OCI-LY3 (cell line): ENCODE measurements around the gene ERLIN1.

Experiments
- H2AFZ ChIP-seq: fragments of 200-600, 300-600 bp; shearing (Covaris generic); 2 replicates; pipeline ENCODE4 v1.6.0; 2014; ENCODE audit warnings: antibody characterized with exemption, low read depth, low read length
- H3K27ac ChIP-seq: fragments of 200-600, 300-600 bp; sonication (generic); 2 replicates; pipeline ENCODE4 v1.5.1; 2014; ENCODE audit warnings: mild to moderate bottlenecking, low read length, moderate library complexity, mixed read lengths
- H3K27me3 ChIP-seq: fragments of 200-600, 300-600 bp; sonication (generic); 2 replicates; pipeline ENCODE4 v1.6.1; 2014; ENCODE audit warnings: low read depth, low read length, mixed read lengths
- H3K36me3 ChIP-seq: fragments of 200-600, 300-600 bp; sonication (generic); replicated peaks from 2 replicates; pipeline ENCODE3; 2014; ENCODE audit warnings: low read depth, low read length, mixed read lengths
- H3K4me1 ChIP-seq: fragments of 300-600, 200-600 bp; sonication (generic); 2 replicates; pipeline ENCODE4 v1.6.1; 2014; ENCODE audit warnings: low read length, mixed read lengths
- H3K4me2 ChIP-seq: fragments of 200-600, 300-600 bp; sonication (generic); 2 replicates; pipeline ENCODE4 v1.6.1; 2014; ENCODE audit warnings: low read length, mixed read lengths
- H3K4me3 ChIP-seq: fragments of 300-600, 200-600 bp; sonication (generic); 2 replicates; pipeline ENCODE4 v1.5.1; 2014; ENCODE audit warnings: antibody characterized with exemption, mild to moderate bottlenecking, low read length, moderate library complexity
- H3K79me2 ChIP-seq: fragments of 300-600, 200-600 bp; shearing (Covaris generic); 2 replicates; pipeline ENCODE4 v1.6.1; 2014; ENCODE audit warnings: mild to moderate bottlenecking, low read length, mixed read lengths
- H3K9ac ChIP-seq: fragments of 300-600, 200-600 bp; shearing (Covaris generic); 2 replicates; pipeline ENCODE4 v1.6.0; 2014; ENCODE audit warnings: mild to moderate bottlenecking, low read length, moderate library complexity
- H3K9me3 ChIP-seq: fragments of 200-600, 300-600 bp; shearing (Covaris generic); 2 replicates; pipeline ENCODE4 v1.6.1; 2014; ENCODE audit warnings: low read length, mixed read lengths; ENCODE audit not compliant: insufficient read depth
- H4K20me1 ChIP-seq: fragments of 200-600, 300-600 bp; sonication (generic); 2 replicates; pipeline ENCODE4 v1.6.1; 2016; ENCODE audit warnings: low read length, mixed read lengths; ENCODE audit not compliant: insufficient read depth
- EZH2phosphoT487 ChIP-seq: fragments of 200-600 bp; shearing (Covaris generic); IDR thresholded peaks from 2 replicates; pipeline ENCODE4 v1.6.1; 2018; ENCODE audit warnings: antibody characterized with exemption, mixed run types, low read depth
- TF ChIP-seq, protein P1 (sequence below): fragments of 200-600, 300-600 bp; sonication (generic); IDR thresholded peaks from 2 replicates; pipeline ENCODE4 v1.5.1; 2014; ENCODE audit warnings: antibody characterized with exemption, low read length, low read depth

Gene ERLIN1

GRCh38 chr10:100173035-100173434 is 12.8 kb downstream of the ERLIN1 start:
- Histone ChIP-seq H3K27ac (no peak overlapping the region), H3K4me2 (no peak overlapping the region), H3K9me3 (no peaks in the 10 kb centered on the region), H3K4me1 (peaks cover 17% of the 10 kb centered on the region), H3K79me2 (peaks cover 5% of the 10 kb centered on the region), H2AFZ (no peak overlapping the region), H4K20me1 (no peaks in the 10 kb centered on the region), H3K9ac (no peak overlapping the region), H3K27me3 (no peaks in the 10 kb centered on the region), H3K4me3 (no peak overlapping the region), H3K36me3 (peaks cover 45% of the 10 kb centered on the region)
- no peak for TF ChIP-seq EZH2phosphoT487
- TF ChIP-seq, protein P1, sequence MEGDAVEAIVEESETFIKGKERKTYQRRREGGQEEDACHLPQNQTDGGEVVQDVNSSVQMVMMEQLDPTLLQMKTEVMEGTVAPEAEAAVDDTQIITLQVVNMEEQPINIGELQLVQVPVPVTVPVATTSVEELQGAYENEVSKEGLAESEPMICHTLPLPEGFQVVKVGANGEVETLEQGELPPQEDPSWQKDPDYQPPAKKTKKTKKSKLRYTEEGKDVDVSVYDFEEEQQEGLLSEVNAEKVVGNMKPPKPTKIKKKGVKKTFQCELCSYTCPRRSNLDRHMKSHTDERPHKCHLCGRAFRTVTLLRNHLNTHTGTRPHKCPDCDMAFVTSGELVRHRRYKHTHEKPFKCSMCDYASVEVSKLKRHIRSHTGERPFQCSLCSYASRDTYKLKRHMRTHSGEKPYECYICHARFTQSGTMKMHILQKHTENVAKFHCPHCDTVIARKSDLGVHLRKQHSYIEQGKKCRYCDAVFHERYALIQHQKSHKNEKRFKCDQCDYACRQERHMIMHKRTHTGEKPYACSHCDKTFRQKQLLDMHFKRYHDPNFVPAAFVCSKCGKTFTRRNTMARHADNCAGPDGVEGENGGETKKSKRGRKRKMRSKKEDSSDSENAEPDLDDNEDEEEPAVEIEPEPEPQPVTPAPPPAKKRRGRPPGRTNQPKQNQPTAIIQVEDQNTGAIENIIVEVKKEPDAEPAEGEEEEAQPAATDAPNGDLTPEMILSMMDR: no peak

GRCh38 chr10:100172349-100172748 is 13.5 kb downstream of the ERLIN1 start:
- TF ChIP-seq EZH2phosphoT487: no peak
- TF ChIP-seq, protein P1: no peak
- H3K27ac ChIP-seq: no peak overlapping the region
- H3K9ac ChIP-seq: no peak overlapping the region
- H4K20me1 ChIP-seq: no peaks in the 10 kb centered on the region
- peaks cover 17% of the 10 kb centered on the region for H3K4me1 ChIP-seq
- no peak overlapping the region for H2AFZ ChIP-seq
- H3K4me3 ChIP-seq: no peak overlapping the region
- peaks cover 42% of the 10 kb centered on the region for H3K36me3 ChIP-seq
- no peaks in the 10 kb centered on the region for H3K9me3 ChIP-seq
- H3K4me2 ChIP-seq: no peak overlapping the region
- H3K27me3 ChIP-seq: no peaks in the 10 kb centered on the region
- peaks cover 5% of the 10 kb centered on the region for H3K79me2 ChIP-seq

- Histone ChIP-seq H4K20me1 (no peaks in the 10 kb centered on the region; the same call in 1 of the 2 replicates), H3K4me1 (no peaks in the 10 kb centered on the region), H3K9me3 (no peaks in the 10 kb centered on the region), H3K27ac (no peak overlapping the region), H2AFZ (no peak overlapping the region), H3K4me3 (no peak overlapping the region), H3K4me2 (no peak overlapping the region), H3K9ac (no peak overlapping the region), H3K36me3 (peaks cover 34% of the 10 kb centered on the region), H3K79me2 (peaks cover 5% of the 10 kb centered on the region; the same call in 1 of the 2 replicates), H3K27me3 (no peaks in the 10 kb centered on the region)
- no peak for TF ChIP-seq EZH2phosphoT487
- TF ChIP-seq, protein P1: no peak
These were observed 17.6 kb downstream of the ERLIN1 start for GRCh38 chr10:100168313-100168643.

DNA sequence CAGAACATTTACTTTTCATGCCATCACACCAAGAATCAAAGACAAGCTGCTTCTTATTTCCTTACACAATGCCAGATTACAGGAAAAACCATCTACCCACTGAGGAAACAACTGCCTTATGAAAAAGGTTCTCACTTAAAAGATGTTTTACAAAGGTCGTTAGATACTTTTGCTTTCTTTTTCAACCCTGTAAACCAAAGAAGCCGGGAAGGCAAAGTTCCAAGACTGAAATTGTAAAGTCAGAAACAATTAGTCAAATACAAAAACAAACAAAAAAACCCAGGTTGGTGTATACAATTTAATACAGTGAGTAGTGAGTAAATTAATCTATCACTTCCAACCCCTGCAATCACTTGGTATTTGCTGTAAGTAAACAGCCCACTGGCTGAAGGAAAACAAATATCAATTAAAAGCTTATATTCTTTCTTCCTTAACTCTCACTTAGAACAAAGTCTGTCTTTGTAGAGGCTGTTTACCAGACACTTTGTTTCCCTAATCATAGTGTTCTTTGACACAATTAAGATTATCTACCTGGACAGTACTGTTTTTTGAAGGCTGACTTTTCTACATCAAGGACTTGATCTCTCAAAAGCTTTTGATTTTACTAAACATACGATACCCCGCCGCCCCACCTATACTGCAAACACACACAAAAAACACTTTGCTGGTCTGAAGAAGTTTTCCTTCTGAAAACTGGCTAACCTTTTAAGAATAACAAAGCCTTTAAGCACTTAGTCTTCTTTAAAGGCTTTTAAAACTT is 18.1 kb downstream of the ERLIN1 start:
- Histone ChIP-seq H2AFZ (no peak overlapping the region), H3K79me2 (peaks cover 5% of the 10 kb centered on the region; the same call in 1 of the 2 replicates), H3K4me3 (no peak overlapping the region), H3K4me1 (no peaks in the 10 kb centered on the region), H3K36me3 (peaks cover 29% of the 10 kb centered on the region), H4K20me1 (no peaks in the 10 kb centered on the region; the same call in 1 of the 2 replicates), H3K9me3 (no peaks in the 10 kb centered on the region), H3K27ac (no peak overlapping the region), H3K9ac (no peak overlapping the region), H3K4me2 (no peak overlapping the region), H3K27me3 (no peaks in the 10 kb centered on the region)
- TF ChIP-seq EZH2phosphoT487: no peak
- TF ChIP-seq, protein P1: no peak
